Activated CD4-positive, alpha-beta T cell treated with anti-CD3 and anti-CD28 coated beads for 24 hours (primary cell): ENCODE data around the gene UBAC1.
A peak's percentile ranks its signal among the peaks of the same experiment; 100 is the strongest.
"Not testable (repeated sequence)": the region's sequence is repeated elsewhere in the genome, so short reads cannot be mapped to it uniquely, and the experiment has no call there.

Experiments
- DNase-seq, 2 donors: peaks; one replicate each; pipeline ENCODE4 v3.0.0-alpha.2; 2020; ENCODE audit warnings: low read depth in 2 of 2

The UBAC1 gene

DNA sequence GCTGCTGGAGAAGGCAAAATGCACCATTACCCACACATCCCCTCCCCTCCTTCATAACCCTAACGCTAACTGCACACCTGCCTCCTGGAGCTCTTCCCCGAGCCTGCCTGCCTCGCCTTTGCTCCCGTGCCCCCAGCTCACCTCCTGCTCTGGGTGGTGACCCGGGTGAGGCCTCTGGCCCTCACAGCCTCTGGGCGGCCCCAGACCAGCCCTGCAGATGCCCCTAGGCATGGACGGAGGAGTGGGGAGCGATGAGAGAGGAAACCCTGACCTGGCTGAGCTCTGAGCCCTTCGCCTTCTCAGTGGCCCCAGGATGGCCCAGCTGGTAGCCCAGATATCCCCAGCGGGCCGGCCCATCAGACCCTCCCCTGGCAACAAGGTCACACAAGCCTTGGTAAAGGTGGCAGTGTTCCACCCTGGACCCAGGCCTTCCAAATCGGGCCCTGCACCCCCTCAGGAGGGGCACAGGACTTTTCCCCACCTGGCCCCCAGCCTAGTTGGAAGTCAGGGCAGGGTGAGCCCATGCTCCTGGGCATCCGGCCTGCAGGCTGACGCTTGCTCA, 39.3 kb downstream of the UBAC1 start:
- DNase-seq, result no peak

DNA sequence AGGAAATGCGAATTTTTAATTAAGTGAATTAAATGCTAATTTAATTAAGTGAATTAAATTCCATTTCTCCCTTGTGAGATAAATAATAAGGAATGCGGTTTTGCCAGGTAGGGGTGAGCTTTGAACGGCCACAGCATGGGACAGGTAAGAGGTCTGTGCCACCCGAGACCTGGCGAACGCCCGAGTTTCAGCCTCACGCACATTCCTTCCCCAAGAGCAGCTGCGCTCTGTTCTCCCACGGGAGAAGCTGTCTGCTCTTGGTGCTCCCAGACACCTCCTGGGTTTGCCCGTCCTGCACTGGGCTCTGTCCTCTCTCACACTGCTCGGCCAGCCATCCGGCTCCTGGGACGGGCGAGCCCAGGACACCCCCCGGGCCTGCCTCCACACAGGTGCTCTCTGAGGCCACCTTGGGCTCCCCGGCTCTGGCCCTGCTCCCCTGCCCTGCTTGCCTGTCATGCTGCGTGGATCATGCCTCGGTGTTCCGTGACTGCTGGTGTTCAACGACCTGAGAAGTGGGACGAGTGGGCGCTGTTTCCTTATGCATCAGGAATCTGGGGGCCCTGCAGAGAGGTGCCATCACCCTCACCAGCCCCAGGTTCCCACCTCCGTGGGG, 40.1 kb downstream of the UBAC1 start:
- no peak for DNase-seq

DNA sequence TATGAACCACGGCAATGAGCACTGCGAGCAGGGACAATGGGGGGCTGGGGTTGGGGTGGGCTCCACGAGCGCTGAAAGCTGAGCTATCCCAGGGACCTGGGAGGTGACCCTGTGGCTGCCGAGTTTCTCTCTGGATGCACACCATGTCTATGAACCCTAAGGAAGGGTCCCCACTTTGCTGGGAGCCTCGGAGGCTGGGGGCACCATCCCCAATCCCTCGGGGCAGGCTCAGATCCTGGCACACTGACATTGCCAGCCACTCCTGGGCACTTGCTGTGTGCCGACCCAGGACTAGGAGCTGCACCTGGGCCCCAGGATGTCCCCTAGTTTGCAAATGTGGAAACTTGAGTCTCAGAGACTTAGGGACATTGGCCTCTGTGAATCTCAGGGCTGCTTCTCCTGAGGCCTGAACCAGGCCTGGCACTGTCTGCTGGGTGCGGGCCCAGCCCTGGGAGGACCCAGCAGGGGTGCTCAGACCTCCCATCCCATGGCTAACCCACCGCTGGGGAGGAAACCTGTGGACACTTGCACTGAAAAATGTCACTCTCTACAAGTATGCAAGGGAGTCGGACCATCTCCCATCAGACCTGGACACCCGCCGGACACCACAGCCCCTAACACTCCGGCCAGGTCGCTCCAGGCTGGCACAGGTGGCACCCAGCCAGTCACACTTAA, 40.8 kb downstream of the UBAC1 start:
- DNase-seq, result no peak

DNA sequence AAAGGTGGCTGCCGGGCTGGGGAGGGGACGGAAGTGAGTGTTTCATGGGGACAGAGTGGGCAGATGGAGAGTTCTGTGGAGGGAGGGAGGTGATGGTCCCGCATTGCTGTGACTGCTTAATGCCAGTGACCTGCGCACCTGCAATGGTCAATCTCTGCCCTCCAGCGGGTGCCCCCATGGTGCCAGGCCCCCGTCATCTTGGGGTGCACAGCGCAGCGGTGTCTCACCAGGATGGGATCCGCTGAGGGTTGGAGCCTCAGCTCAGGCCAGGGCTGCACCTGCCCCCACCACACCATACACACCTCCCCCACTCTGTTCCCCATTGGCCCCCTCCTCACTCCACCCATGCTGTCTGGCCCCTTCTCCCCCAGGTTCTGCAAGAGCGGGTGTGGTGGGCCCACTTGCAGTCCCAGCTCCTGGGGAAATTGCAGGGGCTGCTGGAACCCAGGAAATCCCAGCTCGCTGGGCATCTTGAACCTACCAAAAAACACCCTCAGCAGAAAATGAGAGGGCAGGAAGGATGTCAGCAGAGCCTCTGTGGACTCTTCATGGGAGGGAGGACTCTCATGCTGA, 41.8 kb downstream of the UBAC1 start:
- no peak for DNase-seq

DNA sequence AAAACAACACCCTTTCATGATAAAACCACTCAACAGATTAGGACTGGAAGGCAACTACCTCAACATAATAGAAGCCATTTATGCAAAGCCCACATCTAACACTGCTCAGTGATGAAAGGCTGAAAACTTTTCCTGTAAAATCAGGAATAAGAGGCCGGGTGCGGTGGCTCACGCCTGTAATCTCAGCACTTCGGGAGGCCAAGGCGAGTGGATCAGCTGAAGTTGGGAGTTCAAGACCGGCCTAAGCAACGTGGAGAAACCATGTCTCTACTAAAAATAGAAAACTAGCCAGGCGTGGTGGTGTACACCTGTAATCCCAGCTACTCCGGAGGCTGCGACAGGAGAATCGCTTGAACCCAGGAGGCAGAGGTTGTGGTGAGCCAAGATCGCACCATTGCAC, 44.9 kb downstream of the UBAC1 start:
- DNase-seq, result not testable (repeated sequence)

DNA sequence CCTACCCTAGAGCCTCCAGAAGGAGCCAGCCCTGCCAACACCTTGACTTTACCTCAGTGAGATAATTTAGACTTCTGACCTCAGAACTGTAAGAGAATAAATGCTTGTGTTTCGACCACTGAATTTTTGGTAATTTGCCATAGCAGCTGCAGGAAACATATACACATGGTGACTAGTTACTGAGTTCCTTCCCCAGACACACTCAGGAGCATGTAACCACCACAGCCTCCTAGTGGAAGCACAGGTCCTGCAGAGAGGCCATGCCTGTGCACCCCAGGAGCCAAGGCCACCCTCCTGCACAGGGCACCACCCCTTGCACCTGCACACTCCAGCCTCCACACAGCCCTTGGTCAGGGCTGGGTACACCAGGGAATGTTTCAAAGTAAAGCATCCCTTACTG, 46.3 kb downstream of the UBAC1 start:
- DNase-seq, result no peak

DNA sequence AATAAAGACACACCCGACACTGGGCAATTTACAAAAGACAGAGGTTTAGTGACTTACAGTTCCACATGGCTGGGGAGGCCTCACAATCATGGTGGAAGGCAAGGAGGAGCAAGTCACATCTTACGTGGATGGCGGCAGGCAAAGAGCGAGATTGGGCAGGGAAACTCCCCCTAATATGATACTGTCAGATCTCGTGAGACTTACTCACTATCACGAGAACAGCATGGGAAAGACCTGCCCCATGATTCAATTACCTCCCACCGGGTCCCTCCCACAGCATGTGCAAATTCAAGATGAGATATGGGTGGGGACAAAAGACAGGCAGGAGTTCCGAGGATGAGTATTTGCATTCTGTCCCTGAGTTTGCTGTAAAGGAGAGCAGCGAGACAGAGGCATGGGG, 49.9 kb downstream of the UBAC1 start:
- DNase-seq, result not testable (repeated sequence)

DNA sequence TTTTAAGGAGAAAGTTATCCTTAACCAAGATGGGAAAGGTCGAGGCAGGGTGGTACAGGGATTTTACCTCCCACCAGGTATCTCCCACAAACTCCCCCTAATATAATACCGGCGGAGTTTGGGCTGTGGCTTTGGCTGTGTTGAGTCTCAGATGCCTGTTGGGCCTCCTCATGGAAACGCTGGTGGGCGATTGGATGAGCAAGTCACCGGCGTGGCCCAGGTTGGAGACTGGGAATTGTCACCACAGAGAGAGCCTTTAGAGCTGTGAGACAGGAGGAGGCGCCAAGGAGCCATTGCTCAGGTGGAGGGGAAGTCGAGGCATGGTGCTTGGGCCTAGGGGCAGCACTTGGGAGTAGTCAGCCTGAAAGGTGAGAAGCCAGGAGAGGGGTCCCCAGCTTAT, 50.4 kb downstream of the UBAC1 start:
- no peak for DNase-seq

DNA sequence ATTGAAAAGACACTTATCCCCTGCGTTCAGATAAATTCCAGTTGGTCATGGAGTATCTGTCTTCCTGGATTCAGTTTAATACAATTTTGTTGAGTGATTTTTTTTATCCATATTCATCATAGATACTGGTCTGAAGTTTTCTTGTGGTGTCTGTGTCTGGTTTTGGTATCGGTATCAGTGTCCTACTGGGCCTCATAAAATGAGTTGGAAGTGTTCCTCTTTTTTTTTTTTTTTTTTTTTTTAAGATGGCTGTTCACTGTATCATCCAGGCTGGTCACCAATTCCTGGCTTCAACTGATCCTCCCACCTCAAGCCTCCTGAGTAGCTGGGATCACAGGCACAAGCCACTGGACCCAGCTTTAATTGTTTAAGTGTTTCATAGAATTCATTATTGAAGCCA, 51.0 kb downstream of the UBAC1 start:
- DNase-seq, result no peak

DNA sequence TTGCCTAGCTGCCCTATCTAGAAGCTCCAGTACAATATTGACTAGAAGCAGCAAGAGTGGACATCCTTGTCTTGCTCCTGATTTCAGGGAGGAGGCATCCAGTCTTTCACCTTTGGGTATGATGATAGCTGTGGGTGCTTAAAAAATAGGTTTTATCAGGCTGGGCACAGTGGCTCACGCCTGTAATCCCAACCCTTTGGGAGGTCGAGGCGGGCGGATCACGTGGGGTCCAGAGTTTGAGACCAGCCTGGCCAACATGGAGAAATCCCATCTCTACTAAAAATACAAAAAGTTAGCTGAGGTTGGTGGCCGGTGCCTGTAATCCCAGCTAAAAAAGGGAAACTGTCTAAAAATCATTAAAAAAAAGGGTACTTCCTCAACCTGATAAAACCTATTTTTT, 51.8 kb downstream of the UBAC1 start:
- no peak for DNase-seq

DNA sequence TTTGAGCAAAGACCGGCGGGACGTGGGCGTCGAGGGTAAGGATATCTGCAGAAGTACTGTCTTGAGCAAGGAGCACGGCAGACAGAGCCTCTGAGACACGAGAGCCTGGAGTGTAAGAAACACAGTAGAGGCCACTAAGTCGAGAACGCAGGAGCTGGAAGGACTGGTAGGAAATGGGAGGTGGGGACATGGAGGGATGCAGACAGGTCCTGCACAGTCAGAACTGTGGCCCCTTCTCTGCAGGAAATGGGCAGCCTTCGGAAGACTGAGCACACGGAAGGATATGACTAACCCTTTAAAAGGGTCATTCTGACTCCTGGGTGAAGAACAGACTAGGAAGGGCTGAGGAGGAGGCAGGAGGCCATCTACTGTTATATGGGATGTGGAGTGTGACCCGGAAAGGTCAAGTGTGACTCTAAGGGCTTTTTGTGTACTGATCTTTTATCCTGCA, 52.4 kb downstream of the UBAC1 start:
- no peak for DNase-seq

DNA sequence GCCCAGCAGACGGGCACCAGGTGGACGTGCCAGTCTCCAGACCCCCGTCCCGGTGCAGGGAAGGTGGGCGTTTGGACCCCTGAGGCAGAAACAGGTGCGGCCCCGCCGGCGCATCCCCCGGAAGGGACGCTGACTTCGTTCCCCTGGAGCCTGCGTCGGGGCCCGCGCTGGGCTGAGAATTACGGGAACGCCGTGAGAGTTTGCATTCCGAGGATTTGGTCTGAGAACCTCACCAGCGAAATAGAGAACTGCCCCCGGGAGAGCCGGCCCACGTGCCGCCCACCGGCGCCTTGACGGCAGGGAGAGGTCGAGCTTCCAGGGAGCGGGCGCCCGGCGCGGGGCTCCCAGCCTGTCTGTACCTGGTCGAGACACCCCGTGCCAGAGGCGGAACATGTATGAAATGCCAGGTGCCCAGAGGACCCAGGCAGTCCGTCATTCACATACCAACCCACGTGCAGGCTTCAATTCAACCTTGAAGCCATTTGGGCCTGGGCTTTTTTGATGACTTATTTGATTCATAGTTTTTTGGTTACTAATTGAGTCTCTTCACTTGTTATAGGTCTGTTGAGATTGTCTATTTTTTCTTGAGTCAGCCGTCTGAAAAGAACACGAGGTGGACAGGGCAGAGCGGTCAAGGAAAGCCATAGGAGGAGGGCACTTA, 53.0 kb downstream of the UBAC1 start:
- DNase-seq, result no peak

DNA sequence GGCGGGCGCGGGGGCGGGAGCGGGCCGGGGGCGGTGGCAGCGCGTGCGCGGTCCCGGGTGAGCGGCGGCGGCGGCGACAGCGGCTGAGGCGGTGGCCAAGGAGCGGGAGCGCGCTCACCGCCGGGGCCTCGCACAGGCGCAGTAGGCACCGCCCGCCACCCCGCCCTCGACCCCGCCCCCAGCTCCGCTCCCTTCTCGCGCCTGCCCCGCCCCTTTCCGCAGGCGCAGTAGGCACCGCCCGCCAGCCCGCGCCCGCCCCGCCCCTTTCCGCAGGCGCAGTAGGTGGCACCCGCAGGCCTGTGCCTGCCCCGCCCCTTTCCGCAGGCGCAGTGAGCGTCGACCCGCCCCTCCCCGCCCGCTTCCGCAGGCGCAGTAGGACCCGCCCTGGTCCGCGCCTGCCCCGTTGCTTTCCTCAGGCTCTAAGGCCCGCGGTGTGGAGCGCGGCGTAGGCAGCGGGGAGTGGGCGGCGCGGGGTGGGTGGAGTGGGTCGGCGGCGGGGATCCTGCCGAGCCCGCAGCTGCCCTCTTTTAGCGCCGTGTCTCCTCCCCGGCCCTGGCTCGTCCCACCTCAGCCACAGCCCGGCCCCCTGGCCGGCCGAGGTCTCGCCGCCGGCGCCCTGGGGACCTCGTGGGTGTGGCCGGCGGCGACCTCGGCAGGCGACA, 53.6 kb downstream of the UBAC1 start, which contains the start of gene CAMSAP1:
TSS of gene CAMSAP1 (minus strand) at position 116 of the 662 bp plus-strand sequence. CDS start 387 bp downstream, outside the sequence.
- peak; percentile 87 to 94 for DNase-seq

DNA sequence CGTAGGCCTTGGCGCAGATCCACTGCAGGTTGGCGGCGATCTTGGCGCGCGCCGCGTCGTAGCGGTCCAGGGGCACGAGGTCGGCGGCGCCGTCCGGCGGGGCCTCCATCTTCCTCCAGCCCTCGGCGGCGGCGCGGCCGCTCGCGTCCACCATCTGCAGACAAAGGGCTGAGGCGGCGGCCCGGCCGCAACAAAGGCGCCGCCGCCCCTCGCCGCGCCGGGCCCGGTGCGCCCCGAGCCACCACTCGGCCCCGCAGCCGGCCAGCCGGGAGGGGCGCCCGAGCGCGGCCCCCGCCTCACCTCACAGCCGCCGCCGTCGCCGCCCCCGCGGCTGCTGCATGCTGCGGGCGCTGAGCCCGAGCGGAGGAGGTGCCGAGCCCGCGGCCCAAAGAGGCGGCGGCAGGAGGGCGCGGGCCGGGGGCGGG, 54.2 kb downstream of the UBAC1 start:
- DNase-seq, result no peak

DNA sequence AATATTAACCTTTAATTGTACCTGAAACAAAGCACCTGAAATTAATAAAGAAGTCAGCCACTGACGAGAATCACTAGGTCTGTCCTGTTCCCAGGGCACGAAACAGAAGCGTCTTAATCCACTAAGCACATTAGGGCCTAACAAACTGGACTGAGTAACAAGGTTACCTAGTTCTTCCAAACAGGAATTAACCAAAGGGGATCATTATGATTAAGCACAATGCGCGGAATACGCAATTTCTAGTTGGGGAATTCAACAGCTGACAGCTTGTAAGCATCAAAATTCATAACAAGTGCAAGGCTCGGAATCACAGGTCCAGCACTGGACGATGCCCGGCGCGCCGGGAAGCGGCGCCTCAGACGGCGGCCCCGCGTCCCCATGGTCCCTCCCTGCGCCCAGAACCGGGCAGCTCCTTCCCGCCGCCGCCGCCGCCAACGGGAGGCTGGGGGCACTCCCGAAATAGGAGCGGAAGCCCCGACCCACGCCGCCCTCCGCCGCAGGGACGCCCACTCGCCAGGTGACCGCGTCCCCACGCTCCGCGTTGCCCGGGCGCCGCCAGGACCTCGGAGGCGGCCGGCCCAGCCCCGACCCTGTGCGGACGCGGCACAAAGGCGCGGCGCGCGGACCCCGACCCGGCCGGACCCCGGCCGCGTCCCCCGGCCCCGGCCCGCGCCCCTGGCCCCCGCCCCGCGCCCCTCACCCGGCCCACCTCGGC, 54.7 kb downstream of the UBAC1 start:
- DNase-seq, result no peak

DNA sequence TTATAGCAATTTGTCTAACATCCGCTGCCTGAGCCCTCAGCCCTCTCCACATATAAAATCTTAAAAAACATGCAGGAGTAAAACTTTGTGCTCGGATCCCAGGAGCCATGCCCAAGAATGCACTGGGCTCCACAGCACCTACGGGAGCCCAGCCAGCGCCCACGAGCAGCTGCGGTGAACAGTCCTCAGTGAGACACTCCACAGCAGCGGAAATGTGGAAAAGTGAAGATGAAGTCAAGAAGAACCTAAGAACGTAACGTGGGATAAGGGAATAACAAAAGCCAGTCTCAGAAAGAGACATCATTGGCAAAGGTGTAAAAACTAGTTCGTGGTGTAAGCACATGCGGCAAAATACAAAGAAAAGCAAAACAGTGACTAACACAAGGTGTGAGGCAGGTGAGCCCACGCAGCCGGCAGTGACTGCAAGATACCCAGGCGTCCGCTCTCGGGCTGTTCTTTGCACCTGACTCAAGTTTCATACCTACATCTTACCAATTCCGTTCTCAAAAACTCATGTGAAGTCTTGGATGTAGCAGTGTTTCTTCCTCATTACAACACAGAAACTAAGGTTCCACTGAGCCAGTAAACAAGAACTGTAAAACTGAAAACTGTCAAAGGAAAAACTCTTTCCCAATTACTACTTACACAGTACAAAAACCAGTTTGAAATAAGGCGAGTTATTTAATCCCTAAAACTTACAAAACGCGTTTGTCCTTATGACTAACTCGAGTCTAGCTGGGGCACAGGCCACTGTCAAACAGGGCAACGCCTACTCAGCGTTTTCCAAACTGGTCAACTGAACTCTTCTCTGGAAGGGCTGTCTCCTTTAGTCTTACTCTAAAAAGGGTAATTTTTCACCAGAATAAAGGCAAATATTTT, 55.6 kb downstream of the UBAC1 start:
- peak; percentile 60 to 66 for DNase-seq

DNA sequence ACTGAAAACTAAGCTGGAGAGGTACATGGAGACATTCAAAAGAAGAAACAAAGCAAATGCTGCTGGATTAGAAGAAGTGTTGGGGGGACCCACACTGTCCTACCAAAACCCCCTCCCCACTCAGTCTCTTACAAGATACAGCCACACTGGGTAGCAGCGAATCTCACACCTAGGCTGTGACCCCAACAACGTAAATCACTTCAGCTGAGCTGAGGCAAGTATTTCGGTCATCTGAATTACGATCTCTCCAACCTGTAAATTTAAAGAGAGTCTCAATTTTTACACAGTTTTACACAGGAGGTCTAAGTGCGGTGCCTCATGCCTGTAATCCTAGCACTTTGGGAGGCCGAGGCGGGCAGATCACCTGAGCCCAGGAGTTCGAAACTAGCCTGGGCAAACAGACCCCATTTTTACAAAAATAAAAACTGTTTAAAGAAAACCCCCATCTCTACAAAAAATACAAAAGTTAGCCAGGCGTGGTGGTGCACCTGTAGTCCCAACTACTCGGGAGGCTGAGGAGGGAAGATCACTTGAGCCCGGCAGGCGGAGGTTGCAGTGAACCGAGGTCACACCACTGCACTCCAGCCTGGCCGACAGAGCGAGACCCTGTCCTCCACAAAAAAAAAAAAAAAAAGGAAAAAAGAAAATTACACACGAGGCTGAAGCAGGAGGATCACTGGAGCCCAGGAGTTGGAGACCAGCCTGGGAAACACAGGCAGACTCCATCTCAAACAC, 57.2 kb downstream of the UBAC1 start:
- DNase-seq, result no peak

DNA sequence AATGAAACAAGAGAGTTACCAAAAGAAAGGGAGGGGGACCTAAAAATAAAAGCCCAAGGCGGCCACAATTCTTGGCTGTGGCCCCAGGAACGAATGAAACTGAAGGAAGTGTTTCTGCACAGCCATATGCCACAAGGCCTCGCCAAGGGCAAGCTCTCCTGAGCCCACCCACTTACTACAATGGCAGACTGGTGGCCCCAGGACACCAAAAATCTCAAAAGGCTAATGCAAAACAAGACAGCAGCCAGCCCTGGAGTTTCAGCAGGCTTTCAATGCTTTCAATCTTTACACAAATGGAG, 57.9 kb downstream of the UBAC1 start:
- DNase-seq, result no peak

DNA sequence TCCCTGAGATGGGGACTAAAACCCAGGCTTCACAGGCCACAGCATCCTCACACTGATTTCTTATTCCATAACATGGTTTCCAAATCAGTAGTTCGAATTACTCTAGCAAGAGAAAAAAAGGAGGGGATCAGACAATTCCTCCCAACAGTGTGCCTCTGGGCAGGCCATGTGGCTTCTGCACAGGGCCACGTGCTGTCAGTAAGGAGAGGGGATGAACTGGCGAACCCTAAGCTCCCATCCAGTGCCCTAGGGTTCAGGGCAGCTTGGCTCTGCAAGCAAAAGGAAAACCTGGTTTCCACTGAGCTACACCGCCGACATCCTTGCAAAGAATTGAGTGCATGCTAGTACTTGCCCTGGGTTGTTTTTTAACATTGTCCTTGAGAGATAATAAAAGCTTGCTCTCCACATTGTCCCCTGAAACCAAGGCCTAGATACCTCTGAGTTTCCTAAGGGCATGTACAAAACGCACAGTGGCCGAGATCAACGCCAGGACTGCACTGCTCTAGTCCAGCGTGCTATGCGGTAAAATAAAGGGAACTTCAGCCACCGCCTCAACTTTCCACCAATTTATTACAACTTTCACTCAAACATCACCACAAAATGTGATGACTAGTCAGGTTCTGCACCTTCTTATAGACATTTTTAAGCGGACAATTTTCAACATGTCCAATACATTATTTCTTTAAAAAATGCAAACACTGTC, 58.4 kb downstream of the UBAC1 start:
- no peak for DNase-seq
